Effector memory CD8-positive, alpha-beta T cell (primary cell): ENCODE data around the gene PLCXD1.
A peak's percentile ranks its signal among the peaks of the same experiment; 100 is the strongest.

Experiments
- ATAC-seq: fragments of 150-1000 bp; cut with Tn5 transposase; replicated peaks from 2 replicates; pipeline ENCODE4 v1.10.0; 2021; ENCODE audit warnings: mild to moderate bottlenecking, moderate library complexity
- DNase-seq, 3 experiments: peaks; one replicate each; pipeline ENCODE4 v3.0.0; 2021
- H3K27ac Mint-ChIP-seq, 2 donors: one replicate each; pipeline ENCODE4 v1.8.0; 2022; ENCODE audit warnings: mild to moderate bottlenecking in 2 of 2, mixed read lengths in 2 of 2, moderate library complexity in 2 of 2
- H3K27me3 Mint-ChIP-seq, 2 donors: one replicate each; pipeline ENCODE4 v1.8.0; 2022; ENCODE audit warnings: mixed read lengths in 2 of 2
- H3K36me3 Mint-ChIP-seq: one replicate; pipeline ENCODE4 v1.8.0; 2022; ENCODE audit warnings: mild to moderate bottlenecking, moderate library complexity, mixed read lengths; ENCODE audit not compliant: insufficient read depth
- H3K4me1 Mint-ChIP-seq, 2 donors: one replicate each; pipeline ENCODE4 v1.8.0; 2022; ENCODE audit warnings: low read depth in 2 of 2, mixed read lengths in 2 of 2
- H3K4me3 Mint-ChIP-seq, 2 donors: one replicate each; pipeline ENCODE4 v1.8.0; 2022; ENCODE audit warnings: mild to moderate bottlenecking in 2 of 2, mixed read lengths in 2 of 2, moderate library complexity in 2 of 2
- H3K9me3 Mint-ChIP-seq, 2 donors: one replicate each; pipeline ENCODE4 v1.8.0; 2022; ENCODE audit warnings: mixed read lengths in 2 of 2

PLCXD1 gene

GRCh38 chrX:311156-312129 is 30.3 kb downstream of the PLCXD1 start:
- DNase-seq (no peak), ATAC-seq (no peak)
- Mint-ChIP-seq H3K9me3 (no peaks in the 10 kb centered on the region), H3K27ac (no peak overlapping the region), H3K27me3 (no peaks in the 10 kb centered on the region), H3K36me3 (peaks cover 52% of the 10 kb centered on the region), H3K4me1 (peaks cover 0 to 2% of the 10 kb centered on the region in 2 donors), H3K4me3 (no peak overlapping the region)

- H3K9me3 Mint-ChIP-seq, result no peaks in the 10 kb centered on the region
- H3K4me1 Mint-ChIP-seq, result peaks cover 2 to 5% of the 10 kb centered on the region in 2 donors
- DNase-seq (no peak), ATAC-seq (no peak)
- no peak overlapping the region for H3K27ac Mint-ChIP-seq
- H3K27me3 Mint-ChIP-seq, result no peaks in the 10 kb centered on the region
- peaks cover 45% of the 10 kb centered on the region for H3K36me3 Mint-ChIP-seq
- no peak overlapping the region for H3K4me3 Mint-ChIP-seq
Measured at GRCh38 chrX:312621-313331, 31.6 kb downstream of the PLCXD1 start.

GRCh38 chrX:313546-313945 is 32.4 kb downstream of the PLCXD1 start:
- DNase-seq, result no peak
- Mint-ChIP-seq H3K4me1 (peaks cover 5 to 8% of the 10 kb centered on the region in 2 donors), H3K9me3 (no peaks in the 10 kb centered on the region), H3K27me3 (no peaks in the 10 kb centered on the region), H3K4me3 (no peak overlapping the region), H3K27ac (no peak overlapping the region), H3K36me3 (peaks cover 45% of the 10 kb centered on the region)
- no peak for ATAC-seq

- Mint-ChIP-seq H3K36me3 (peaks cover 47% of the 10 kb centered on the region), H3K4me1 (peaks cover 5 to 8% of the 10 kb centered on the region in 2 donors), H3K9me3 (no peaks in the 10 kb centered on the region), H3K4me3 (no peak overlapping the region), H3K27ac (no peak overlapping the region), H3K27me3 (no peaks in the 10 kb centered on the region)
- DNase-seq (no peak), ATAC-seq (no peak)
Measured at GRCh38 chrX:314049-314448, 32.9 kb downstream of the PLCXD1 start.

- Mint-ChIP-seq H3K9me3 (no peaks in the 10 kb centered on the region), H3K27ac (no peak overlapping the region), H3K36me3 (peaks cover 42% of the 10 kb centered on the region)
Measured at GRCh38 chrX:314781-315595, 33.8 kb downstream of the PLCXD1 start.

GRCh38 chrX:316351-317325 is 35.5 kb downstream of the PLCXD1 start:
- Mint-ChIP-seq H3K27ac (peak overlapping the region in 1 of 2 donors; percentile 47), H3K36me3 (peaks cover 44% of the 10 kb centered on the region), H3K4me1 (peaks cover 11 to 18% of the 10 kb centered on the region in 2 donors), H3K9me3 (no peaks in the 10 kb centered on the region), H3K27me3 (no peaks in the 10 kb centered on the region), H3K4me3 (peak overlapping the region; percentile 4 to 73)
- ATAC-seq (no peak), DNase-seq (no peak)

More at GRCh38 chrX:314781-315595, 33.8 kb downstream of the PLCXD1 start:
- H3K4me3 Mint-ChIP-seq, result no peak overlapping the region
- no peaks in the 10 kb centered on the region for H3K27me3 Mint-ChIP-seq
- H3K4me1 Mint-ChIP-seq, result peaks cover 6 to 8% of the 10 kb centered on the region in 2 donors
- DNase-seq (no peak), ATAC-seq (no peak)

GRCh38 chrX:317424-318067 is 36.4 kb downstream of the PLCXD1 start:
- H3K4me3 Mint-ChIP-seq, result peak overlapping the region; percentile 73 to 76
- peaks cover 13 to 20% of the 10 kb centered on the region in 2 donors for H3K4me1 Mint-ChIP-seq
- no peak for DNase-seq

GRCh38 chrX:318068-318738 is 37.0 kb downstream of the PLCXD1 start:
- DNase-seq, result peak; percentile 98 to 99 (median 99)

More at GRCh38 chrX:317424-318067, 36.4 kb downstream of the PLCXD1 start:
- Mint-ChIP-seq H3K9me3 (no peaks in the 10 kb centered on the region), H3K27me3 (no peaks in the 10 kb centered on the region), H3K36me3 (peaks cover 43% of the 10 kb centered on the region), H3K27ac (peak overlapping the region; percentile 85 to 94)
- ATAC-seq, result no peak

GRCh38 chrX:318739-319578 is 37.8 kb downstream of the PLCXD1 start, which contains the start of gene GTPBP6:
TSS of gene GTPBP6 (minus strand) at chrX:318796. CDS start at chrX:318787, 9 bp downstream.
- peaks cover 45% of the 10 kb centered on the region for H3K36me3 Mint-ChIP-seq
- H3K27me3 Mint-ChIP-seq, result no peaks in the 10 kb centered on the region
- H3K4me3 Mint-ChIP-seq, result peak within 1 kb of the TSS; percentile 73 to 76
- H3K27ac Mint-ChIP-seq, result peak within 1 kb of the TSS; percentile 85 to 94
- H3K9me3 Mint-ChIP-seq, result no peaks in the 10 kb centered on the region
- H3K4me1 Mint-ChIP-seq, result peaks cover 19 to 31% of the 10 kb centered on the region in 2 donors
- DNase-seq (peak; percentile 98 to 100 (median 98)), ATAC-seq (peak; percentile 65)

More at GRCh38 chrX:318068-318738, 37.0 kb downstream of the PLCXD1 start:
- no peaks in the 10 kb centered on the region for H3K27me3 Mint-ChIP-seq
- peak; percentile 63 for ATAC-seq
- no peaks in the 10 kb centered on the region for H3K9me3 Mint-ChIP-seq
- peak overlapping the region; percentile 73 to 76 for H3K4me3 Mint-ChIP-seq
- H3K36me3 Mint-ChIP-seq, result peaks cover 48% of the 10 kb centered on the region
- H3K4me1 Mint-ChIP-seq, result peaks cover 19 to 27% of the 10 kb centered on the region in 2 donors
- peak overlapping the region; percentile 85 to 94 for H3K27ac Mint-ChIP-seq

GRCh38 chrX:319579-320125 is 38.5 kb downstream of the PLCXD1 start:
- Mint-ChIP-seq H3K27ac (peak overlapping the region; percentile 85 to 94), H3K27me3 (no peaks in the 10 kb centered on the region), H3K4me3 (peak overlapping the region; percentile 73 to 76), H3K4me1 (peaks cover 19 to 31% of the 10 kb centered on the region in 2 donors), H3K36me3 (peaks cover 40% of the 10 kb centered on the region), H3K9me3 (no peaks in the 10 kb centered on the region)
- DNase-seq, result no peak
- no peak for ATAC-seq
